K562 (cell line): ENCODE measurements around the gene SIGLEC7. TPM values are rescaled to one million over a fixed set of nuclear protein-coding genes. Genes with fewer than 3 reads are reported as not detected.

Experiments used
- ATAC-seq: fragments of 200-7000 bp; cut with Tn5 transposase; 3 replicates; pipeline ENCODE4 v1.9.1; 2020; ENCODE audit warnings: moderate library complexity
- BruUV-seq: library from RNA; stranded (reverse); fragments of 400-500 nt; replicated peaks from 2 replicates; lab custom pipeline; 2021; lab: Mats Ljungman, UMichigan
- CTCF ChIA-PET: fragments of 300-600 bp; formaldehyde crosslinking; extraction: SDS; loops from one replicate; lab custom pipeline; 2021; ENCODE audit warnings: low intra/inter-chr PET ratio; lab: Yijun Ruan, JAX
- POLR2A ChIA-PET: fragments of 300-600, 350-650 bp; sonication (Branson Sonifier 250); formaldehyde crosslinking; extraction: SDS; loops from one replicate; lab custom pipeline; 2021; ENCODE audit warnings: antibody characterized with exemption, inconsistent platforms; lab: Yijun Ruan, JAX
- DNase-seq, 4 experiments: peaks; one replicate each; pipeline versions ENCODE4 v3.0.0 to v3.0.0-alpha.2; 2011 to 2018; ENCODE audit warnings: low spot score in 3 of 4, mixed read lengths in 3 of 4; ENCODE audit errors: extremely low read depth in 1 of 4
- FAIRE-seq: peaks from 2 replicates; lab custom pipeline; 2011; peaks lifted over from hg19 to GRCh38; lab: Jason Lieb, UNC
- H2AFZ ChIP-seq: 2 replicates; pipeline ENCODE4 v1.6.0; 2011; ENCODE audit warnings: low read depth, low read length, control low read depth, inconsistent platforms
- H3K27ac ChIP-seq: fragments of 200-600 bp; 3 replicates; pipeline ENCODE4 v1.8.0; 2011; ENCODE audit warnings: low read depth, mild to moderate bottlenecking, control low read depth, inconsistent platforms, low read length, moderate library complexity, mixed read lengths; ENCODE audit errors: extremely low read depth
- H3K27me3 ChIP-seq, 2 experiments: fragments of 300-600 bp in 1 of 2; 2 replicates in 1 of 2; 3 replicates in 1 of 2; pipeline versions ENCODE4 v1.6.0 to v1.8.0; 2011; ENCODE audit warnings: inconsistent platforms in 2 of 2, low read length in 2 of 2, mild to moderate bottlenecking in 1 of 2, mixed read lengths in 1 of 2, moderate library complexity in 1 of 2; ENCODE audit not compliant: control insufficient read depth in 2 of 2, insufficient read depth in 2 of 2
- H3K36me3 ChIP-seq: fragments of 300-600 bp; 3 replicates; pipeline ENCODE4 v1.8.0; 2011; ENCODE audit warnings: mild to moderate bottlenecking, low read length, inconsistent platforms; ENCODE audit not compliant: control insufficient read depth, insufficient read depth
- H3K4me1 ChIP-seq, 2 experiments: fragments of 200-600 bp in 1 of 2; replicated peaks in 1 of 2; 2 replicates in 1 of 2; 3 replicates in 1 of 2; pipeline versions ENCODE4 v1.5.1 to v1.8.0; 2011; ENCODE audit warnings: inconsistent platforms in 2 of 2, low read length in 2 of 2, mild to moderate bottlenecking in 1 of 2, mixed read lengths in 1 of 2, moderate library complexity in 1 of 2; ENCODE audit not compliant: control insufficient read depth in 2 of 2, insufficient read depth in 2 of 2
- H3K4me2 ChIP-seq: 2 replicates; pipeline ENCODE4 v1.6.1; 2011; ENCODE audit warnings: low read length, control low read depth, inconsistent platforms, mixed read lengths; ENCODE audit not compliant: insufficient read depth
- H3K4me3 ChIP-seq: fragments of 200-600 bp; sonication (generic), shearing (Covaris generic); 2 replicates; pipeline ENCODE4 v1.5.1; 2016; ENCODE audit warnings: control low read depth, inconsistent platforms
- H3K79me2 ChIP-seq: fragments of 200-600 bp; 3 replicates; pipeline ENCODE4 v1.8.0; 2011; ENCODE audit warnings: low read length, inconsistent platforms; ENCODE audit not compliant: control insufficient read depth, insufficient read depth
- H3K9ac ChIP-seq, 2 experiments: 2 replicates each; pipeline versions ENCODE4 v1.6.0 to v1.6.1; 2011; ENCODE audit warnings: low read depth in 2 of 2, low read length in 2 of 2, control low read depth in 1 of 2, inconsistent platforms in 1 of 2, mild to moderate bottlenecking in 1 of 2, mixed read lengths in 1 of 2; ENCODE audit not compliant: insufficient read depth in 1 of 2
- H3K9me1 ChIP-seq: one replicate; pipeline ENCODE4 v1.6.0; 2011; ENCODE audit warnings: inconsistent platforms, mild to moderate bottlenecking, low read length, moderate library complexity; ENCODE audit not compliant: control insufficient read depth, insufficient read depth
- H3K9me3 ChIP-seq: replicated peaks from 2 replicates; pipeline ENCODE4 v1.5.1; 2011; ENCODE audit warnings: low read depth, low read length, inconsistent platforms; ENCODE audit not compliant: control insufficient read depth, insufficient read depth
- H4K20me1 ChIP-seq: replicated peaks from 2 replicates; pipeline ENCODE4 v1.6.1; 2011; ENCODE audit warnings: low read length, inconsistent platforms, mixed read lengths; ENCODE audit not compliant: control insufficient read depth, insufficient read depth
- CHD1 ChIP-seq: fragments of 200-600 bp; sonication (generic); IDR thresholded peaks from one replicate; pipeline ENCODE4 v1.6.1; 2012; ENCODE audit warnings: mild to moderate bottlenecking, moderate library complexity, low read length, inconsistent platforms
- MED1 ChIP-seq: sonication (generic); formaldehyde crosslinking; IDR thresholded peaks from 2 replicates; pipeline ENCODE4 v1.8.1; 2023; ENCODE audit warnings: missing genetic modification reagents, borderline replicate concordance
- WGBS: fragments of 100-300 bp; shearing (Covaris generic); methylation state at CpG from one replicate; pipeline ENCODE4 v1.1.6; 2016; ENCODE audit warnings: low coverage, mixed read lengths; ENCODE audit not compliant: insufficient coverage; ENCODE audit errors: missing lambda C conversion rate; 5-methylcytosine and 5-hydroxymethylcytosine counted together
- in situ Hi-C: fragments of 300-500 bp; cut with MboI; formaldehyde crosslinking; loops from 4 replicates; pipeline ENCODE4 v1.15.0; 2018; ENCODE audit warnings: inconsistent platforms, mixed read lengths
- intact Hi-C: fragments of 100-400 bp; cut with micrococcal nuclease; formaldehyde crosslinking; loops from 2 replicates; pipeline ENCODE4 v1.14.2; 2022
- polyA plus RNA-seq, 8 experiments: library from polyadenylated mRNA; depleted of rRNA in 4 of 8; stranded (reverse) in 5 of 8; unstranded in 3 of 8; fragments of >200 nt; fragmentation: Nextera tagmentation in 2 of 8; fragmentation: Illumina TruSeq in 1 of 8; extraction: Ambion mirVana in 2 of 8; extraction: Trizol in 1 of 8; gene quantifications; 2 replicates each; pipeline versions ENCODE4 v1.2.1 to v1.2.3, GENCODE V29; 2011 to 2014; ENCODE audit warnings: inconsistent platforms in 1 of 8, missing spikeins in 1 of 8
- total RNA-seq, 7 experiments: library from RNA; depleted of rRNA in 6 of 7; stranded (reverse); fragments of >200 nt in 6 of 7; fragmentation: Illumina TruSeq in 2 of 7; extraction: Trizol in 2 of 7; gene quantifications; 2 replicates each; pipeline versions ENCODE4 v1.2.1 to v1.2.3, GENCODE V29; 2011 to 2021; ENCODE audit warnings: low replicate concordance in 1 of 7
- TF ChIP-seq, protein P1 (sequence below): fragments of 250-450 bp; sonication (Bioruptor Pico); IDR thresholded peaks from 2 replicates; pipeline ENCODE4 v1.8.0; 2021; ENCODE audit warnings: moderate library complexity, mild to moderate bottlenecking, inconsistent platforms
- TF ChIP-seq, protein P2 (sequence below): sonication (generic); formaldehyde crosslinking; IDR thresholded peaks from 2 replicates; pipeline ENCODE4 v1.8.0; 2022; ENCODE audit warnings: missing genetic modification reagents, mild to moderate bottlenecking, moderate library complexity, borderline replicate concordance

SIGLEC7 gene
- total and polyA plus RNA-seq, 9 of the 15 experiments (the other 6 are each of a cell fraction or from before 2014, with no cell fraction given) = 0.10 to 0.12 TPM; not detected in 7

DNA sequence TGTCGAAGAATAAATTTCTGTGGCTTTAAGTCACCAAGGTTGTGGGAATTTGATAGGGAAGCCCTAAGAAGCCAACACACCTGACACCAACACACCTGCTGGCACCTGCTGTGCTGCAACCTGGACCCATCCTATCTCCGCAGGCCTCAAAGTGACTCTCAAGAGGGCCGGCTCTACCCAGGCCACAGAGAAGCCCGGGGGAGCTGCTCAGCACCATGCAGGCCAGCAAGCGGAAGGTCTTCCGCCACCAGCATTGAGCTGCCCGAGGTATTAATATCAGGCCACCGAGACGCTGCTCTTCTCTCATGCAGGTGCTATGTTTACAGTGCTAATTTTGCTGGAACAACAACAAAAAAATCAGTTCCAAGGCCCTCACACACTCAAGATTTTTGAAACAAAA is 50.6 kb downstream of the SIGLEC7 start:
- ChIA-PET POLR2A (interaction anchor here (0.7 kb wide), 1 partner anchor 350 kb away, joined by 3 read pairs; no protein-coding TSS in a partner anchor), CTCF (no interaction called here)
- DNase-seq = no peak
- Histone ChIP-seq H2AFZ (no peak overlapping the region), H3K9ac (no peak overlapping the region), H3K27me3 (peaks cover 10 to 51% of the 10 kb centered on the region in 2 experiments; a peak in 3 of 5 replicates), H3K9me3 (no peaks in the 10 kb centered on the region), H3K27ac (no peak overlapping the region), H3K36me3 (no peaks in the 10 kb centered on the region), H3K4me3 (no peak overlapping the region), H3K4me1 (peaks cover 5 to 11% of the 10 kb centered on the region in 2 experiments; a peak in 3 of 5 replicates), H3K9me1 (no peaks in the 10 kb centered on the region), H3K79me2 (no peaks in the 10 kb centered on the region), H3K4me2 (no peak overlapping the region)
- BruUV-seq = no TSS peak
- intact Hi-C loops = no loop called here
- in situ Hi-C loops = no loop called here
- TF ChIP-seq, protein P1, sequence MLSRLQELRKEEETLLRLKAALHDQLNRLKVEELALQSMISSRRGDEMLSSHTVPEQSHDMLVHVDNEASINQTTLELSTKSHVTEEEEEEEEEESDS (CRISPR knock-in tag) = no peak
- TF ChIP-seq, protein P2, sequence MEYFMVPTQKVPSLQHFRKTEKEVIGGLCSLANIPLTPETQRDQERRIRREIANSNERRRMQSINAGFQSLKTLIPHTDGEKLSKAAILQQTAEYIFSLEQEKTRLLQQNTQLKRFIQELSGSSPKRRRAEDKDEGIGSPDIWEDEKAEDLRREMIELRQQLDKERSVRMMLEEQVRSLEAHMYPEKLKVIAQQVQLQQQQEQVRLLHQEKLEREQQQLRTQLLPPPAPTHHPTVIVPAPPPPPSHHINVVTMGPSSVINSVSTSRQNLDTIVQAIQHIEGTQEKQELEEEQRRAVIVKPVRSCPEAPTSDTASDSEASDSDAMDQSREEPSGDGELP (CRISPR knock-in tag) = no peak
- no peak for TF ChIP-seq CHD1
- no peak for TF ChIP-seq MED1 (CRISPR knock-in tag)
- TF ChIP-seq, all 486 proteins: peak for 0
- 31% methylated on average over 9 of the region's 9 CpGs for WGBS
- no peaks in the 10 kb centered on the region for H4K20me1 ChIP-seq
- FAIRE-seq (no peak), ATAC-seq (no peak)
